HG03196 (cell line): ENCODE measurements around the gene TTLL3.
"Not testable (repeated sequence)": the region's sequence is repeated elsewhere in the genome, so short reads cannot be mapped to it uniquely, and the experiment has no call there.

Experiments
- ATAC-seq: cut with Tn5 transposase; IDR thresholded peaks from one replicate; pipeline ENCODE4 v1.9.1; 2021; ENCODE audit not compliant: unreplicated experiment

TTLL3 gene

GRCh38 chr3:9837701-9838582, 27.9 kb downstream of the TTLL3 start:
- no peak for ATAC-seq

- no peak for ATAC-seq
These were observed 28.8 kb downstream of the TTLL3 start for GRCh38 chr3:9838856-9839255.

- ATAC-seq: no peak
These were observed 31.0 kb downstream of the TTLL3 start for GRCh38 chr3:9841015-9841414.

GRCh38 chr3:9843715-9844438, 33.8 kb downstream of the TTLL3 start, which contains the start of gene RPUSD3:
RPUSD3 (minus strand) TSS chr3:9844008; CDS start chr3:9843990, 18 bp downstream.
- peak; percentile 96 for ATAC-seq

GRCh38 chr3:9846231-9846630, 36.2 kb downstream of the TTLL3 start:
- no peak for ATAC-seq

GRCh38 chr3:9846931-9847488, 36.9 kb downstream of the TTLL3 start:
- ATAC-seq: no peak

- ATAC-seq: not testable (repeated sequence)
These were observed 37.8 kb downstream of the TTLL3 start for GRCh38 chr3:9847870-9848269.

- not testable (repeated sequence) for ATAC-seq
These were observed 38.8 kb downstream of the TTLL3 start for GRCh38 chr3:9848860-9849259.

GRCh38 chr3:9851383-9851782, 41.3 kb downstream of the TTLL3 start:
- ATAC-seq: not testable (repeated sequence)

- ATAC-seq: not testable (repeated sequence)
These were observed 41.9 kb downstream of the TTLL3 start for GRCh38 chr3:9851926-9852325.

- ATAC-seq: no peak
These were observed 42.5 kb downstream of the TTLL3 start for GRCh38 chr3:9852528-9852927.

- ATAC-seq: not testable (repeated sequence)
These were observed 44.4 kb downstream of the TTLL3 start for GRCh38 chr3:9854291-9854940.

- no peak for ATAC-seq
These were observed 45.5 kb downstream of the TTLL3 start for GRCh38 chr3:9855594-9855993.

- no peak for ATAC-seq
These were observed 49.5 kb downstream of the TTLL3 start for GRCh38 chr3:9859530-9860025.

GRCh38 chr3:9861201-9861600, 51.1 kb downstream of the TTLL3 start:
- ATAC-seq: no peak

- no peak for ATAC-seq
These were observed 51.6 kb downstream of the TTLL3 start for GRCh38 chr3:9861626-9862130.

GRCh38 chr3:9862391-9863057, 52.5 kb downstream of the TTLL3 start:
- no peak for ATAC-seq

GRCh38 chr3:9863058-9863772, 53.2 kb downstream of the TTLL3 start:
- no peak for ATAC-seq

GRCh38 chr3:9864200-9864927, 54.3 kb downstream of the TTLL3 start:
- ATAC-seq: no peak
